Gastroesophageal sphincter (tissue), 4 donors: ENCODE data around the gene RBFOX2. TPM values are rescaled to one million over a fixed set of nuclear protein-coding genes. Genes with fewer than 3 reads are reported as not detected.
A peak's percentile ranks its signal among the peaks of the same experiment; 100 is the strongest.
"Not testable (repeated sequence)": the region's sequence is repeated elsewhere in the genome, so short reads cannot be mapped to it uniquely, and the experiment has no call there.

Source experiments
- ATAC-seq: fragments of 150-250 bp; one replicate; pipeline ENCODE4 v1.9.1; 2016; ENCODE audit warnings: mild to moderate bottlenecking, moderate library complexity
- H3K27ac ChIP-seq, 4 donors: fragments of 200-600 bp; sonication (generic) in 3 of 4; 1 replicate in 3 of 4; 2 replicates in 1 of 4; pipeline ENCODE4 v1.5.1; 2016 to 2019
- H3K27me3 ChIP-seq: fragments of 200-600 bp; sonication (generic); one replicate; pipeline ENCODE4 v1.5.1; 2019
- H3K36me3 ChIP-seq, 2 donors: fragments of 200-600 bp; sonication (generic); one replicate each; pipeline ENCODE4 v1.5.1; 2019; ENCODE audit warnings: control low read depth in 1 of 2
- H3K4me1 ChIP-seq, 3 donors: fragments of 200-600 bp; sonication (generic); 1 replicate in 2 of 3; 2 replicates in 1 of 3; pipeline ENCODE4 v1.5.1; 2016 to 2019; ENCODE audit warnings: control low read depth in 2 of 3
- H3K4me3 ChIP-seq, 2 donors: fragments of 200-600 bp; sonication (generic); one replicate each; pipeline ENCODE4 v1.5.1; 2019; ENCODE audit warnings: mild to moderate bottlenecking in 1 of 2, moderate library complexity in 1 of 2
- H3K9me3 ChIP-seq, 3 donors: fragments of 200-600 bp; sonication (generic); one replicate each; pipeline ENCODE4 v1.5.1; 2017 to 2019; ENCODE audit warnings: control low read depth in 2 of 3
- EP300 ChIP-seq: sonication (generic); formaldehyde crosslinking; IDR thresholded peaks from one replicate; pipeline ENCODE4 v1.6.1; 2017; ENCODE audit warnings: antibody characterized with exemption, mild to moderate bottlenecking
- POLR2A ChIP-seq, 2 donors: fragments of 450-650 bp; IDR thresholded peaks; one replicate each; pipeline ENCODE4 v1.6.1; 2017; ENCODE audit warnings: antibody characterized with exemption in 2 of 2, mild to moderate bottlenecking in 2 of 2, moderate library complexity in 1 of 2
- POLR2AphosphoS5 ChIP-seq: sonication (generic); formaldehyde crosslinking; IDR thresholded peaks from one replicate; pipeline ENCODE4 v1.6.1; 2017; ENCODE audit warnings: antibody characterized with exemption
- WGBS, 2 donors: methylation state at CpG; one replicate each; pipeline ENCODE4 v1.1.5; 2018; ENCODE audit warnings: low coverage in 1 of 2; 5-methylcytosine and 5-hydroxymethylcytosine counted together
- total RNA-seq, 4 donors: library from RNA; depleted of rRNA; stranded (reverse); fragments of >200 nt; gene quantifications; one replicate each; pipeline ENCODE4 v1.1.0, GENCODE V29; 2016
- TF ChIP-seq, protein P1 (sequence below), 4 experiments: fragments of 200-600 bp in 2 of 4; fragments of 450-650 bp in 2 of 4; sonication (generic) in 1 of 4; IDR thresholded peaks; one replicate each; pipeline ENCODE4 v1.5.1; 2017 to 2019; ENCODE audit warnings: antibody characterized with exemption in 4 of 4, mild to moderate bottlenecking in 2 of 4, moderate library complexity in 2 of 4

Gene RBFOX2
- total RNA-seq, 4 donors from 2014 or later: 120 to 197 (median 169) TPM

- no peaks in the 10 kb centered on the region for H3K27me3 ChIP-seq
- no peaks in the 10 kb centered on the region for H3K9me3 ChIP-seq
- no peak overlapping the region for H3K4me3 ChIP-seq
- no peaks in the 10 kb centered on the region for H3K36me3 ChIP-seq
- ATAC-seq: no peak
- TF ChIP-seq POLR2A (IDR thresholded peaks at IDR 0.05): no peak
- TF ChIP-seq POLR2AphosphoS5: no peak
- no peak for TF ChIP-seq EP300
- TF ChIP-seq, protein P1, sequence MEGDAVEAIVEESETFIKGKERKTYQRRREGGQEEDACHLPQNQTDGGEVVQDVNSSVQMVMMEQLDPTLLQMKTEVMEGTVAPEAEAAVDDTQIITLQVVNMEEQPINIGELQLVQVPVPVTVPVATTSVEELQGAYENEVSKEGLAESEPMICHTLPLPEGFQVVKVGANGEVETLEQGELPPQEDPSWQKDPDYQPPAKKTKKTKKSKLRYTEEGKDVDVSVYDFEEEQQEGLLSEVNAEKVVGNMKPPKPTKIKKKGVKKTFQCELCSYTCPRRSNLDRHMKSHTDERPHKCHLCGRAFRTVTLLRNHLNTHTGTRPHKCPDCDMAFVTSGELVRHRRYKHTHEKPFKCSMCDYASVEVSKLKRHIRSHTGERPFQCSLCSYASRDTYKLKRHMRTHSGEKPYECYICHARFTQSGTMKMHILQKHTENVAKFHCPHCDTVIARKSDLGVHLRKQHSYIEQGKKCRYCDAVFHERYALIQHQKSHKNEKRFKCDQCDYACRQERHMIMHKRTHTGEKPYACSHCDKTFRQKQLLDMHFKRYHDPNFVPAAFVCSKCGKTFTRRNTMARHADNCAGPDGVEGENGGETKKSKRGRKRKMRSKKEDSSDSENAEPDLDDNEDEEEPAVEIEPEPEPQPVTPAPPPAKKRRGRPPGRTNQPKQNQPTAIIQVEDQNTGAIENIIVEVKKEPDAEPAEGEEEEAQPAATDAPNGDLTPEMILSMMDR (IDR thresholded peaks at IDR 0.05): no peak
- H3K27ac ChIP-seq: peak overlapping the region in 1 of 4 donors; percentile 91
- WGBS, 2 donors: 77 to 100% methylated on average over 2 to 4 of the region's 5 CpGs
- H3K4me1 ChIP-seq: peaks cover 0 to 15% (median 0%) of the 10 kb centered on the region in 3 donors
These were observed 35.7 kb upstream of the RBFOX2 start for GRCh38 chr22:36064358-36064757.

DNA sequence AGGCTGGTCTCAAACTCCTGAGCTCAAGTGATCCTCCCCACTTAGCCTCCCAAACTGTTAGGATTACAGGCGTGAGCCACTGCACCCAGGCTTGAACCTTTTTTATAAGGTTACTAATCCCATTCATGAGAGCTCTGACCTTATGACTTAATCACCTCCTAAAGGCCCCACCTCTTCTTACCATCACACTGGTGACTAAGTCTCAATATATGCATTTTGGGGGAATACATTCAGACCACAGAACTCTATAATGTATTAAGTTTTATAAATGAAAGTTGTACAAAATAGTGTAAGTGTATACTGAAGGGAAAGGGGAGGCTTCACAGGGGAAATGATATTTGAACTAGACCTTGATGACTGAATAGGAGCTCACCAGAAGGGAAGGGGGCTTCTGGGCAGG is 28.4 kb upstream of the RBFOX2 start:
- TF ChIP-seq POLR2AphosphoS5: no peak
- TF ChIP-seq, protein P1 (IDR thresholded peaks at IDR 0.05): no peak
- TF ChIP-seq EP300: no peak
- no peak for TF ChIP-seq POLR2A (IDR thresholded peaks at IDR 0.05)
- WGBS, 2 donors: 67 to 100% methylated on average over 1 of the region's 1 CpG
- H3K4me1 ChIP-seq: no peaks in the 10 kb centered on the region
- H3K36me3 ChIP-seq: no peaks in the 10 kb centered on the region
- no peaks in the 10 kb centered on the region for H3K9me3 ChIP-seq
- no peaks in the 10 kb centered on the region for H3K27me3 ChIP-seq
- no peak overlapping the region for H3K4me3 ChIP-seq
- no peak overlapping the region for H3K27ac ChIP-seq
- ATAC-seq: no peak

- TF ChIP-seq POLR2AphosphoS5 (no peak), POLR2A (IDR thresholded peaks at IDR 0.05) (no peak), EP300 (no peak)
- TF ChIP-seq, protein P1 (IDR thresholded peaks at IDR 0.05): no peak
- H3K4me3 ChIP-seq: no peak overlapping the region
- no peaks in the 10 kb centered on the region for H3K27me3 ChIP-seq
- no peaks in the 10 kb centered on the region for H3K9me3 ChIP-seq
- no peak overlapping the region for H3K27ac ChIP-seq
- ATAC-seq: no peak
- H3K36me3 ChIP-seq: no peaks in the 10 kb centered on the region
- H3K4me1 ChIP-seq: no peaks in the 10 kb centered on the region
- 43 to 63% methylated on average over 8 to 17 of the region's 19 CpGs for WGBS, 2 donors
These were observed 27.0 kb upstream of the RBFOX2 start for GRCh38 chr22:36055376-36056295.

DNA sequence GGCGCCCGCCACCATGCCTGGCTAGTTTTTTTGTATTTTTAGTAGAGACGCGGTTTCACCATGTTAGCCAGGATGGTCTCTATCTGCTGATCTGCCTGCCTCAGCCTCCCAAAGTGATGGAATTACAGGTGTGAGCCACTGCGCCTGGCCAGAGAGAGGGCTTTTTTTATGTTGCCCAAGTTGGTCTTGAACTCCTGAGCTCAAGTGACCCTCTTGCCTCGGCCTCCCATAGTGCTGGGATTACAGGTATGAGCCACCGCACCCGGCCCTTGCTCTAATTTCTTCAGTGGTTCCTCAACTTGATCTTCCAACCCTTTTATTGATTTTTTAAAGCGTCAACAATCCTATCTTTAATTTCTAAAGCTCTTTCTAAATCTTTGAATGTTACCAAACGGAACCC is 25.8 kb upstream of the RBFOX2 start:
- H3K9me3 ChIP-seq, H3K27ac ChIP-seq, H3K4me3 ChIP-seq, H3K4me1 ChIP-seq, H3K36me3 ChIP-seq, H3K27me3 ChIP-seq, ATAC-seq: not testable (repeated sequence)
- 94 to 100% methylated on average over 9 to 10 of the region's 10 CpGs for WGBS, 2 donors

DNA sequence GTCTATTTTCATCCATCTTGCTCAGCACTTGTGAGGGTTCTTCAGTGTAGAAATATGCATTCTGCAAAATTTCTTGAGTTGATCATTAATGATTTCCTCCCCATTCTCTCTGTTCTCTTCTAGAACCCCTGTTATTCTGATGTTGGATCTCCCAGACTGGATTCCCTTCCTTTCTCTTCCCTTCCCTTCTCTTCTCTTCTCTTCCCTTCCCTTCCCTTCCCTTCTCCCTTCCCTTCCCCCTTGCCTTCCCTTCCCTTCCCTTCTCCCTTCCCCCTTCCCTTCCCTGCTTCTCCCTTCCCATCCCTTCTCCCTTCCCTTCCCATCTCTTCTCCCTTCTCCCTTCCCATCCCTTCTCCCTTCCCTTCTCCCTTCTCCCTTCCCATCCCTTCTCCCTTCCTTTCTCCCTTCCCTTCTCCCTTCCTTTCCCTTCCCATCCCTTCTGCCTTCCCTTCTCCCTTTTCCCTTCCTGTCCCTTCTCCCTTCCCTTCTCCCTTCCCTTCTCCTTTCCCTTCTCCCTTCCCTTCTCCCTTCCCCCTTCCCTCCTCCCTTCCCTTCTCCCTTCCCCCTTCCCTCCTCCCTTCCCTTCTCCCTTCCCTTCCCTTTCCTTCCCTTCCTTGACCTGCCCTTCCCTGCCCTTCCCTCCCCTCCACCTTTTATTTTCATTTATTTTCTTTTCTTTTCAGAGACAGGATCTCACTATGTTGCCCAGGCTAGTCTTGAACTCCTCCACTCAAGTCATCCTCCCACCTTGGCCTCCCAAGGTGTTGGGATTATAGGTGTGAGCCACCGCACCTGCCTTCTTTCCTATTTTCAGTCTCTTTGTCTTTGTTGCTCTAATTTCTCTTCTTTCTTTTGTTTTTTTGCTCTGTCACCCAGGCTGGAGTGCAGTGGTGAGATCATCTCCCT is 24.9 kb upstream of the RBFOX2 start:
- no peak overlapping the region for H3K27ac ChIP-seq
- no peak overlapping the region for H3K4me3 ChIP-seq

More for the DNA sequence above, 24.9 kb upstream of the RBFOX2 start:
- Histone ChIP-seq H3K9me3 (no peaks in the 10 kb centered on the region), H3K27me3 (no peaks in the 10 kb centered on the region), H3K36me3 (no peaks in the 10 kb centered on the region), H3K4me1 (no peaks in the 10 kb centered on the region)
- ATAC-seq: no peak
- no peak for TF ChIP-seq POLR2AphosphoS5
- no peak for TF ChIP-seq EP300
- 100% methylated on average over 1 of the region's 1 CpG; no CpG with 5 or more reads in 1 of the 2 donors for WGBS, 2 donors
